Loucy (cell line): ENCODE measurements around the gene CATSPERD.

ENCODE experiments used
- CTCF ChIP-seq: fragments of 200-600 bp; sonication (generic); conservative IDR thresholded peaks from 2 replicates; pipeline ENCODE4 v1.5.1; 2014; ENCODE audit warnings: mild to moderate bottlenecking, antibody characterized with exemption, low read length
- EZH2phosphoT487 ChIP-seq: fragments of 200-600 bp; IDR thresholded peaks from 2 replicates; pipeline ENCODE4 v1.6.1; 2018; ENCODE audit warnings: antibody characterized with exemption, mild to moderate bottlenecking, moderate library complexity, borderline replicate concordance

- TF ChIP-seq CTCF, result no peak
- TF ChIP-seq EZH2phosphoT487, result no peak
These were observed 96.8 kb downstream of the CATSPERD start for GRCh38 chr19:5817218-5817617.
